EL (cell line): ENCODE data around the gene C6orf141.

ENCODE experiments used
- DNase-seq: peaks from one replicate; pipeline ENCODE4 v3.0.0-alpha.2; 2016

Gene C6orf141

DNA sequence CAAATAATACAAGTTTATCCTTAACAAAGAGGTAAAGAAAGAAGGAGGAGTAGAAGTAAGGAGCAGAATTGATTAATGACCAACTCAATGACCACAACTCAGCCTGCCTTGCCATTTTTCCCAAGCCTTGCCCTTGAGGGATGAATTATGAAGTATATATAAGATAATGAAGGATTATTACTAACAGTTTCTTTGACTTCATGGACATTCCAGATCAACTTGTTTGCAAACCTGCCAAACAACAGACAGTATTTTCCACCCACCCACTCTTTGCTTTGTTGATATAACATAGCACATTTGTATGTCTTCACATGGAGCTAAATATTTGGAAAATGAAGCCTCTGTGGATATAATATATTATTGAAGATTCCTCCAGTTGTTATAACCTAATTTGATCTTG lies 9.9 kb upstream of the C6orf141 start:
- no peak for DNase-seq

DNA sequence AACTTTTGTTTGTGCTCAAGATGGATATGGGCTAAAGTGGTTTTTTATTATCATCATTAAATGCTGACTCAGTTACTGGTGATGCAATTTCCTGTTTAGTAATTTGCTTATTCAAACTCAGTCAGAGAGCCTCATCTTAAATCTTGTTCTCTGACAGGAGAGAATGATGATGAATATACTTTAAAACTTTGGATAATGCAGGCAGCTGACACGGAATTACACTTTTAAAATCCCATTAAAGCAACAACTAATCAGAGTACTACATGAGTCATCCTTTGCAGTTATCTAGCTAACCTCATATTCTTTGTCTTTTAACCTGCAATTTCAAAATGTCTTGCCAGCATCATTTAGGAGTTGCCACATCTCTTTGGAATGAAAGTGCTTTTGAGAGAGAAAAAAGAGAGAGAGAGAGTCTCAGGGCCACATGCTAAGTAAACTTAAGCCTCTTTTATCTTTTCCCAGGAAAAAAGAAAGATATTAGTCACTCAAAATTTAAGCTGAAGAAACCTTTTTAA lies 9.2 kb upstream of the C6orf141 start:
- peak; percentile 85 for DNase-seq

- DNase-seq: no peak
Observed at GRCh38 chr6:49541936-49542335, 8.5 kb upstream of the C6orf141 start.

GRCh38 chr6:49543087-49543858 lies 7.2 kb upstream of the C6orf141 start:
- no peak for DNase-seq

GRCh38 chr6:49546331-49546730 lies 4.1 kb upstream of the C6orf141 start:
- no peak for DNase-seq

DNA sequence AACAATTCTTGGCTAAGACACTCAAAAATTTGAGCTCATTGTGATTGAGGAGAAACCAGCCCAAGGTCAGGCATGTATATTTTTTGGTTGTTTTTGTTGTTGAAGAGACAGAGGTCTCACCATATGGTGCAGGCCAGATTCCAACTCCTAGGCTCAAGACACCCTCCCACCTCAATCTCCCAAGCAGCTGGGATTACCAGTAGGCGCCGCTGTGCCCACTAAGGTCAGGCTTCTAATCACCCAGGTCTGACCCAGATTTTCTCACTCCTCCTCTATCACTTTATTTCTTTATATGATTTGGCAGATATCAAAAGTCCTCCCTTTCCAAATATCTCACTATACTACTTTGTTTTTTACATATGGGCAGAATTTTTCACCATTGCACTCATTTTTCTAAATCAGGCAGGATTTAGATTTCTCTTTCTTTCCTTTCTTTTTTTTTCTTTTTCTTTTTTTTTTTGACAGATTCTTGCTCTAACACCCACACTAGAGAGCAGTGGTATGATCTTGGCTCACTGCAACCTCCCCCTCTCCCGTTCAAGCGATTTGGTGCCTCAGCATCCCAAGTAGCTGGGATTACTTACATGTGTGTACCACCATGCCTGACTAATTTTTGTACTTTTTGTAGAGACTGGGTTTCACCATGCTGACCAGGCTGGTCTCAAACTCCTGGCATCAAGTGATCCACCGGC lies 1.7 kb upstream of the C6orf141 start:
- no peak for DNase-seq

- DNase-seq: no peak
Observed at GRCh38 chr6:49549691-49550491, 577 bp upstream of the C6orf141 start.

- DNase-seq: peak; percentile 27
Observed at GRCh38 chr6:49551078-49551865, 804 bp downstream of the C6orf141 start.

GRCh38 chr6:49551866-49552129 lies 1.3 kb downstream of the C6orf141 start:
- DNase-seq: no peak

GRCh38 chr6:49552596-49552995 lies 2.1 kb downstream of the C6orf141 start:
- peak; percentile 25 for DNase-seq

DNA sequence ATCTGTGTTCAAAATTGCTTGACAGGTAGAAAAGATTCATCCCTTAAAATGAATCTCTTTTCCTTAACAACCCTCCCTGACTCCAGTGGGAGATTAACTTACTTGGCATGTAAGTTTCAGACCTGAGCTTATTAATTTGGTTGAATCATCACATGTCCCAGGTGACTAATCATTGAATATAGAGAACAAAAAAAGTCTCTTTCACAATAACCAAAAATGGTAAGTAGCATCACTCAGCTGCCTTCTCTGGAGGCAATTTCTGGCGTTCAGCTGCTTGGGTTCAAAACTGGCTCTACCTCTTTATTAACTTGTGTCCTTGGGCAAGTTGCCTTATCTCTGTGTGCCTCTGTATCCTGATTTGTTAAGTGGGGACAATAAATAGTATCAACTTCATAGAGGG lies 2.9 kb downstream of the C6orf141 start:
- DNase-seq: peak; percentile 61

DNA sequence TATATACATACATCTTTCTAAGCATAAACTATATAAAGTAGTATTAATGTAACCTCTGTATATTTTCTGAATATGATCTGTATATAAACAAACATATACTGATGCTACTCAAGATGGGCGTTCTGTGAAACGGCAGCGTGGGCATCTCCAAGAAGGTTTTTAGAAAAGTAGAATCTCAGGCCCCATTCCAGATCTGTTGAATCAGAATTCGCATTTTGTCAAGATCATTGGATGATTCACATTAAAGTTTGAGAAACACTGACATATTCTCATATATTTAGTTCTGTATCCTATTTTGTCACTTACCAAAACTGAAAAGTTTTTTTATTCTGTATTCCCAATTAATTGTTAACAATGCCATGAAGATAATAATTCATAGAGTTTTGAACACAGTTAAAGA lies 5.5 kb downstream of the C6orf141 start:
- no peak for DNase-seq

DNA sequence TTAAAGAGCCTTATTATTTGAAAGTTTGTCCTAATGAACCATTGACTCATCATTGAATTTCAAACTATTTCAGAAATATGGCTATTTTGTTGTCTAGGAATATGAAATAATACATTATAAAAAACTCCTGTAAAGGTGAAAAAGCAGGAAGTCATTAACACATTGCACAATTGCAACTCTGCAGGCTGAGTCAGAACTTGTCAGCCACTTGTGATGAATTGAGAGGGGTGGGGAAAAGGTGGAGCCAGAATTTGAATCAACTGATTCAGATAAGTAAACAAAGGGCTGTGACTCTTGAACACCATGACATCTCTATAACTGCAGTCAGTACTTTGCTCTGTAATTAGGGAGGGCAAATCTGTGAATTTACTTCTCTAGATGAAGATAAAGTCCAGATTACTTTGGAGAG lies 6.0 kb downstream of the C6orf141 start:
- peak; percentile 61 for DNase-seq

DNA sequence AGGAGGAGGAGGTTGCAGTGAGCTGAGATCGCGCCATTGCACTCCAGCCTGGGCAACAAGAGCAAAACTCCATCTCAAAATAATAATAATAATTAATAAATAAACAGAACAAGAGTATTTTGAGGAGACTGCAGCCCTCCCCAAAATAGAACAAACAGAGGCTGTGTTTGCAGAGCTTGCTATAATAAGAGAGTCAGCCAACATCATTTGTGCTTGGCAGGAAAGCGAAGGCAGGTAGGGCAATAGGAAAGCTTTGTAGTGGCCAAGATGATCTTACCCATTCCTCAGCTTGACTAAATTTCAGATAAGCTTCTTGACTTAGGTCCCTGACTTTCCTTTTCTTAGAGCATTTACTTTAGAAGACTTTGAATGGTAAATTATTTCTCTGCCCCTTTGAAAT lies 6.7 kb downstream of the C6orf141 start:
- no peak for DNase-seq

- no peak for DNase-seq
Observed at GRCh38 chr6:49558238-49558637, 7.8 kb downstream of the C6orf141 start.

GRCh38 chr6:49563006-49563886 lies 12.8 kb downstream of the C6orf141 start:
- no peak for DNase-seq

GRCh38 chr6:49564552-49564951 lies 14.1 kb downstream of the C6orf141 start:
- no peak for DNase-seq

- DNase-seq: no peak
Observed at GRCh38 chr6:49565261-49565660, 14.8 kb downstream of the C6orf141 start.

DNA sequence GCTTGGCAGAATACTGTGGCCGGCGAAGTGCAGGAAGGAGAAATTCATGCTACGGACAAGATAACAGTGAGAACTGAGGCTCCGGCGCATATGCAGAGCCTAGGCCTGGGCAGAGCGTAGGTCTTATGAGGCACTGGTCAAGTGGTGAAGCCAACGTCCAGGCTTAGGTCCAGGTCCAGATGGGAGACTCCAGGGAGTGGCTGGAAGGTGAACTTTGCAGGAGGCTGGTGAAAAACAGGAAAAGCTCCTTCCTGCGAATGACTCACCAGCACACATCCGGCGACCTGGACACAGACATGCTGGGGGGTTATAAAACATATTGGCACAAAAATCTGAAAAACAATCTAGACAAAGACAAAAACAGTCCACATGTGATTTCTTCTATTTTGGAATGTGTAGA lies 15.4 kb downstream of the C6orf141 start:
- DNase-seq: peak; percentile 20

DNA sequence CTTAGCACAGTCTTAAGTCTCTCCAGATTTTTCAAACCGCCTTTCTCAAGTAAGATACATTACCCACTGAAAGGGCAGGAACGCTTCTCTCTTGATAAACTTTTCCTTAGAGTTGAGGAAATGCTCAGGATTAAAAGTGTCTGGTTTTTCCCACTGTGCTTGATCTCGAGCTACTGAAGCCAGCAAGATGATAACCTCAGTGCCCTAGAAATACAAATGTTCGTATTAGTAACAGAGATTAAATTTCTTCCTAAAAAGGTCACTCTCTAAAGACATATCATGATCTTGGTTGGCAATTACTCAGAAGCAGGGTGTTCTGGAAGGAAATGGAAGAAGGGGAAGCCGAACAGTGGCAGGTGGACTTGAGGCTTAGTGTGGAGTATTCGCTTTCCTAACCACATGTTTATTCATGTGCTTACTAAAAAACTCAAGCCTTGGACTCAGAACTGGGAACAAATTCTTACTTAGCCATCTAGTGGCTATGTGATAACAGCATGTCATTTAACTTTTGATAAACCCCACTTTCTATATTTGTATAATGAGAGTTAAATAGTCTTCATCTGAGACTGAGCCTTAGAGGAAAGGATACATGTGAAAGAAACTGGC lies 20.1 kb downstream of the C6orf141 start:
- DNase-seq: peak; percentile 7

GRCh38 chr6:49576618-49577017 lies 26.1 kb downstream of the C6orf141 start:
- DNase-seq: peak; percentile 12
